OCI-LY1 (cell line): ENCODE results near the gene PRLHR.

Experiments used
- CTCF ChIP-seq: fragments of 200-600 bp; sonication (generic), shearing (Covaris generic); IDR thresholded peaks from 2 replicates; pipeline ENCODE4 v1.5.1; 2017; ENCODE audit warnings: mild to moderate bottlenecking, antibody characterized with exemption, low read length, moderate library complexity, mixed read lengths
- EZH2 ChIP-seq: fragments of 200-600 bp; sonication (generic), shearing (Covaris generic); IDR thresholded peaks from 2 replicates; pipeline ENCODE4 v1.8.0; 2017; ENCODE audit warnings: borderline replicate concordance, mixed run types, mild to moderate bottlenecking, antibody characterized with exemption, low read length, moderate library complexity, mixed read lengths

GRCh38 chr10:118546479-118546878 lies 49.0 kb downstream of the PRLHR start:
- TF ChIP-seq CTCF (no peak), EZH2 (no peak)
